ENCODE measurements around the gene PRM1. TPM values are rescaled to one million over a fixed set of nuclear protein-coding genes. Genes with fewer than 3 reads are reported as not detected.

The PRM1 gene
- total and polyA plus RNA-seq, 2 of the 13 experiments (the other 11 are each of a cell fraction or from before 2014, with no cell fraction given), result not detected

- TF ChIP-seq SKIL (CRISPR knock-in tag; IDR thresholded peaks at IDR 0.05; ENCODE audit: borderline replicate concordance) (0 out of 2 replicates have a peak, but pooled peaks have one; percentile 32), CCDC6 (CRISPR knock-in tag; IDR thresholded peaks at IDR 0.05) (no peak), ZNF737 (CRISPR knock-in tag; IDR thresholded peaks at IDR 0.05; ENCODE audit: borderline replicate concordance) (no peak), CENPX (CRISPR knock-in tag; IDR thresholded peaks at IDR 0.05) (no peak), ZNF12 (CRISPR knock-in tag; IDR thresholded peaks at IDR 0.05) (peak; percentile 78), ZNF274 (CRISPR knock-in tag; IDR thresholded peaks at IDR 0.05) (no peak), TBX2 (CRISPR knock-in tag; IDR thresholded peaks at IDR 0.05; ENCODE audit: borderline replicate concordance) (peak; percentile 74), ZNF136 (CRISPR knock-in tag; IDR thresholded peaks at IDR 0.05; ENCODE audit: low read depth) (0 out of 2 replicates have a peak, but pooled peaks have one; percentile 6), ZSCAN20 (CRISPR knock-in tag; IDR thresholded peaks at IDR 0.05; ENCODE audit: borderline replicate concordance) (peak; percentile 81; the same call in 1 of the 2 replicates), HMGXB3 (CRISPR knock-in tag; IDR thresholded peaks at IDR 0.05; ENCODE audit: borderline replicate concordance) (peak; percentile 30; the same call in 1 of the 2 replicates), ZNF496 (CRISPR knock-in tag; IDR thresholded peaks at IDR 0.05; ENCODE audit: insufficient replicate concordance) (no peak), TRAFD1 (CRISPR knock-in tag; IDR thresholded peaks at IDR 0.05; ENCODE audit: borderline replicate concordance) (no peak), ZNF713 (CRISPR knock-in tag; IDR thresholded peaks at IDR 0.05) (peak; percentile 81; the same call in 1 of the 2 replicates), RNF219 (CRISPR knock-in tag; IDR thresholded peaks at IDR 0.05) (no peak), SCMH1 (CRISPR knock-in tag; IDR thresholded peaks at IDR 0.05; ENCODE audit: borderline replicate concordance) (no peak), ZNF333 (CRISPR knock-in tag; IDR thresholded peaks at IDR 0.05; ENCODE audit: borderline replicate concordance) (0 out of 2 replicates have a peak, but pooled peaks have one; percentile 15)
These were observed 26.0 kb upstream of the PRM1 start (continued) for GRCh38 chr16:11306997-11307638.
